Left lung (tissue), 10 donors: Measurements from ENCODE around the gene CADM3. TPM values are rescaled to one million over a fixed set of nuclear protein-coding genes. Genes with fewer than 3 reads are reported as not detected.

Source experiments
- ATAC-seq: fragments of 200-7000 bp; cut with Tn5 transposase; one replicate; pipeline ENCODE4 v1.9.1; 2020; ENCODE audit warnings: moderate library complexity
- DNase-seq, 4 donors: peaks; one replicate each; pipeline ENCODE4 v3.0.0-alpha.2; 2013 to 2020
- H3K27ac ChIP-seq, 2 donors: fragments of 200-600 bp; sonication (generic) in 1 of 2; one replicate each; pipeline versions ENCODE4 v1.5.0 to v1.8.0; 2020 to 2021
- H3K27me3 ChIP-seq, 2 donors: fragments of 200-600 bp; sonication (generic) in 1 of 2; one replicate each; pipeline versions ENCODE4 v1.5.0 to v1.8.0; 2020 to 2021
- H3K36me3 ChIP-seq, 2 donors: fragments of 200-600 bp; sonication (generic) in 1 of 2; one replicate each; pipeline versions ENCODE4 v1.5.0 to v1.8.0; 2020 to 2021
- H3K4me1 ChIP-seq, 2 donors: fragments of 200-600 bp; one replicate each; pipeline ENCODE4 v1.8.0; 2021
- H3K4me3 ChIP-seq, 2 donors: fragments of 200-600 bp; sonication (generic) in 1 of 2; one replicate each; pipeline versions ENCODE4 v1.5.0 to v1.8.0; 2020 to 2021; ENCODE audit warnings: mild to moderate bottlenecking in 1 of 2
- H3K9me3 ChIP-seq, 2 donors: fragments of 200-600 bp; sonication (generic) in 1 of 2; one replicate each; pipeline versions ENCODE4 v1.5.0 to v1.8.0; 2020 to 2021
- CTCF ChIP-seq, 2 donors: fragments of 200-600 bp; sonication (generic) in 1 of 2; IDR thresholded peaks; one replicate each; pipeline versions ENCODE4 v1.5.0 to v1.8.0; 2021; ENCODE audit warnings: antibody characterized with exemption in 2 of 2
- intact Hi-C, 2 donors: fragments of 100-400 bp; cut with DNase I; formaldehyde crosslinking; loops; one replicate each; pipeline versions ENCODE4 v1.11.2 to v1.14.2; 2022
- polyA plus RNA-seq, 6 donors: library from polyadenylated mRNA; unstranded; fragments of 120-200 nt; gene quantifications; one replicate each; pipeline ENCODE4 v1.2.1, GENCODE V29; 2013; ENCODE audit not compliant: insufficient read length in 6 of 6
- total RNA-seq, 2 donors: library from RNA; stranded (reverse); fragmentation: NEBNext Ultra II Directional; extraction: Animal tissue kit (Norgen Biotek cat#: 25700); gene quantifications; one replicate each; pipeline ENCODE4 v1.2.1, GENCODE V29; 2021
- donor health status: DM: no; HTN: yes; CAD: no.
- donor health status: DM: no; HTN: no; CAD: no.

CADM3 gene
- total and polyA plus RNA-seq, 8 donors = 1.1 to 6.2 (median 1.6) TPM

DNA sequence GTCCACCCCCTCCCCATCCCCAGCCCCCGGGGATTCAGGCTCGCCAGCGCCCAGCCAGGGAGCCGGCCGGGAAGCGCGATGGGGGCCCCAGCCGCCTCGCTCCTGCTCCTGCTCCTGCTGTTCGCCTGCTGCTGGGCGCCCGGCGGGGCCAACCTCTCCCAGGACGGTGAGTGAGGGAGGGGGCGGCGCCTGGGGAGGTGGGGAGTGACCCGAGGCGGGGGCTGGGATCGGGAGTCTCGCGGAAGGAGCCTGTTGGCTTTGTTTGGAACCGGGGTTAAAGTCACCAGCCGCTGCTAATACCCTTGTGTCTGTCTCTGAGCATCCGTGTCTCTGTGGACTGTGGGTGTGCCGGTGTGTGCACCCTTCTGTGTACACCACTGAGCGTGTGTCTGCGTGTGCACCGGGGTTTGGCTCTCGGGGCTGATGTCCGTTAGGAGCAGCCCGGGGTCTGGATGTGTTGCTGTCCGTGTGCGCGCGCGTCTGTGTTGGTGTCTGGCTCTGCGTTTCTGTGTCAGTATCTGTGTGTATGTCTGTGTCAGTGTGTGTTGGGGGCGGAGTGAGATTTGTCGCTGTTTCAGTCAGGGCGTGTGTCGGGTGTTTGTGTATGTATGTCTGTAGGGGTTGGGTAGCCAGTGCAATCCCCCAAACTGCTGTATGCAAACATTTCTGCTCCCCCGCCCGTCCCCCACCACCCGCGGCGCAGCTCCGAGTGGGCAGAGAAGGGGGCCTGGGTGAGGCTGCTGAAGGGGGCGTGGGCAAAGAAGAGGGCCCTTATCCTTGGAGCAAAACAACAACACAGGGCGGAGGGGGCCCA lies 480 bp downstream of the CADM3 start:
- DNase-seq (peak in 1 of 4 donors; percentile 76), ATAC-seq (peak; percentile 25)
- Histone ChIP-seq H3K27ac (no peak overlapping the region), H3K36me3 (no peaks in the 10 kb centered on the region), H3K4me3 (no peak overlapping the region), H3K27me3 (peaks cover 41 to 89% of the 10 kb centered on the region in 2 donors), H3K4me1 (peaks cover 0 to 12% of the 10 kb centered on the region in 2 donors), H3K9me3 (no peaks in the 10 kb centered on the region)
- intact Hi-C loops = no loop called here
- no peak for TF ChIP-seq CTCF (IDR thresholded peaks at IDR 0.05)

- Histone ChIP-seq H3K4me1 (peaks cover 0 to 12% of the 10 kb centered on the region in 2 donors), H3K9me3 (no peaks in the 10 kb centered on the region), H3K27me3 (peaks cover 41 to 82% of the 10 kb centered on the region in 2 donors), H3K27ac (no peak overlapping the region), H3K36me3 (no peaks in the 10 kb centered on the region), H3K4me3 (no peak overlapping the region)
- TF ChIP-seq CTCF (IDR thresholded peaks at IDR 0.05) = no peak
- ATAC-seq = no peak
- no peak for DNase-seq
- intact Hi-C loops = no loop called here
Measured at GRCh38 chr1:159172614-159173291, 1.3 kb downstream of the CADM3 start.

GRCh38 chr1:159173320-159173719 lies 1.9 kb downstream of the CADM3 start:
- Histone ChIP-seq H3K27me3 (peaks cover 41 to 76% of the 10 kb centered on the region in 2 donors), H3K4me3 (no peak overlapping the region)

GRCh38 chr1:159175571-159175970 lies 4.2 kb downstream of the CADM3 start:
- H3K4me3 ChIP-seq = no peak overlapping the region
- DNase-seq (no peak), ATAC-seq (no peak)
- H3K36me3 ChIP-seq = no peaks in the 10 kb centered on the region
- TF ChIP-seq CTCF (IDR thresholded peaks at IDR 0.05) = no peak
- intact Hi-C loops = no loop called here
- peaks cover 29 to 62% of the 10 kb centered on the region in 2 donors for H3K27me3 ChIP-seq
- no peaks in the 10 kb centered on the region for H3K9me3 ChIP-seq
- H3K4me1 ChIP-seq = peaks cover 0 to 12% of the 10 kb centered on the region in 2 donors
- H3K27ac ChIP-seq = no peak overlapping the region

More at GRCh38 chr1:159173320-159173719, 1.9 kb downstream of the CADM3 start:
- Histone ChIP-seq H3K36me3 (no peaks in the 10 kb centered on the region), H3K9me3 (no peaks in the 10 kb centered on the region), H3K27ac (no peak overlapping the region), H3K4me1 (peaks cover 0 to 12% of the 10 kb centered on the region in 2 donors)
- ATAC-seq (no peak), DNase-seq (no peak)
- intact Hi-C loops = no loop called here
- TF ChIP-seq CTCF (IDR thresholded peaks at IDR 0.05) = no peak

DNA sequence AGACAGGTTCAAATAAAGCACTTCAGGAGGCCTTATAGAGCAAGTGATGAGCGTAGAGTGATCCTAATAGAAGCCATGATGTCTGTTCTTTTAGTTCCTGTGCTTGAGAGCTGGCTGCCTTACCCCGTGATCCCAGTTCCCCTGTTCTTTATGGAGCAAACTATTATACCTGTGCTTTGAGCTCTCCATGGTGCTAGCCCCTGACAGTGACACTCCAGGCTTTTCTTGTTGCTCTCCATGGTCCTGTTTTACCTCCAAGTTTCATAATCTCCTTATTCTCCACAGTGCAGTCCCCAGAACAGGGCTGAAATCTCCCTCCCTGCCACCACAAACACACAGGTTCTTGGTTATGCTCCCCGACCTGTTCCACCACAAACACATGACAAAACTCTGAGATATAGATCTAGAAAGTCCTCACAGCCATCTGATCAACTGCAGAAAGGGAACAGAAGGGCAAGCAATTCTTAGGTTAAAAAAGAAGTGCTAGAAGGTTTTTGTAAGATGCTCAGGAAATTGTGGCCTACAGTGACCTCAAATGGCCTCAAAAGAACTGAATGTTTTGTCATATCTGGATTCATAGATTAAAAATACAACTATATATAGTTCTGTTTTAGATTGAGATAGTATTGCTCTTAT lies 6.0 kb downstream of the CADM3 start:
- ATAC-seq (peak; percentile 96), DNase-seq (peak in 2 of 4 donors; percentile 64 to 83)
- H3K4me1 ChIP-seq = peaks cover 0 to under 1% of the 10 kb centered on the region in 2 donors
- H3K36me3 ChIP-seq = no peaks in the 10 kb centered on the region
- TF ChIP-seq CTCF (IDR thresholded peaks at IDR 0.05) = no peak
- H3K9me3 ChIP-seq = no peaks in the 10 kb centered on the region
- no peak overlapping the region for H3K4me3 ChIP-seq
- H3K27ac ChIP-seq = no peak overlapping the region
- H3K27me3 ChIP-seq = peaks cover 12 to 55% of the 10 kb centered on the region in 2 donors
- intact Hi-C loops = no loop called here
